Prostate gland (tissue), 2 donors: Measurements from ENCODE around the gene RELL1.

Experiments used
- POLR2A ChIP-seq: fragments of 450-650 bp; IDR thresholded peaks from one replicate; pipeline ENCODE4 v1.6.1; 2016; ENCODE audit warnings: antibody characterized with exemption, mild to moderate bottlenecking
- TF ChIP-seq, protein P1 (sequence below), 4 experiments: fragments of 200-600 bp in 2 of 4; fragments of 450-650 bp in 2 of 4; sonication (generic) in 2 of 4; IDR thresholded peaks; 1 replicate in 3 of 4; 2 replicates in 1 of 4; pipeline ENCODE4 v1.5.1; 2016 to 2019; ENCODE audit warnings: antibody characterized with exemption in 4 of 4, mild to moderate bottlenecking in 2 of 4, moderate library complexity in 2 of 4

DNA sequence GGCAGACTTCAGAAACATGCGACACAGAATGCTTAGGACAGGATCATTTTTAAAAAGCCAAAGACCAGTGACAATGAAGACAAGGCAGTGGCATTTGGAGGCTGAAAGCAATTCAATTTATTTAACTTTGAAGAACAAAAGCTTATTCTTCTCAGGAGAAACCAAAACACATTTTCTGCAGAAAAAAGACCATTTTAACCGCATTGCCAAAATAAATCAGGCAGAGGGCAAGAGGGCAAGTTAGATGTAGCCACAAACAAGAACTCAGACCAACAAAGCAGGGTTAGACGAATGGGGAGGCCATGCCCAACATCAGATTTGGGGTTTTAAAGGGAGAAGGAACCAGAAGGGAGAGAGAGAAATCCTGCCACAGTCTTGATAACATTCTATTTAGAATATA, 58.9 kb downstream of the RELL1 start:
- TF ChIP-seq, protein P1, sequence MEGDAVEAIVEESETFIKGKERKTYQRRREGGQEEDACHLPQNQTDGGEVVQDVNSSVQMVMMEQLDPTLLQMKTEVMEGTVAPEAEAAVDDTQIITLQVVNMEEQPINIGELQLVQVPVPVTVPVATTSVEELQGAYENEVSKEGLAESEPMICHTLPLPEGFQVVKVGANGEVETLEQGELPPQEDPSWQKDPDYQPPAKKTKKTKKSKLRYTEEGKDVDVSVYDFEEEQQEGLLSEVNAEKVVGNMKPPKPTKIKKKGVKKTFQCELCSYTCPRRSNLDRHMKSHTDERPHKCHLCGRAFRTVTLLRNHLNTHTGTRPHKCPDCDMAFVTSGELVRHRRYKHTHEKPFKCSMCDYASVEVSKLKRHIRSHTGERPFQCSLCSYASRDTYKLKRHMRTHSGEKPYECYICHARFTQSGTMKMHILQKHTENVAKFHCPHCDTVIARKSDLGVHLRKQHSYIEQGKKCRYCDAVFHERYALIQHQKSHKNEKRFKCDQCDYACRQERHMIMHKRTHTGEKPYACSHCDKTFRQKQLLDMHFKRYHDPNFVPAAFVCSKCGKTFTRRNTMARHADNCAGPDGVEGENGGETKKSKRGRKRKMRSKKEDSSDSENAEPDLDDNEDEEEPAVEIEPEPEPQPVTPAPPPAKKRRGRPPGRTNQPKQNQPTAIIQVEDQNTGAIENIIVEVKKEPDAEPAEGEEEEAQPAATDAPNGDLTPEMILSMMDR (IDR thresholded peaks at IDR 0.05), result no peak
- no peak for TF ChIP-seq POLR2A
